Measurements from ENCODE around the gene ACOX2. TPM values are rescaled to one million over a fixed set of nuclear protein-coding genes. Genes with fewer than 3 reads are reported as not detected.

The ACOX2 gene
- total and polyA plus RNA-seq, 2 of the 13 experiments (the other 11 are each of a cell fraction or from before 2014, with no cell fraction given): 42.6 to 98.5 TPM

GRCh38 chr3:58526515-58526957 lies 10.5 kb downstream of the ACOX2 start (continued):
- peak; percentile 69 for TF ChIP-seq DRAP1 (CRISPR knock-in tag; IDR thresholded peaks at IDR 0.05)
- TF ChIP-seq FOXA3 (CRISPR knock-in tag; IDR thresholded peaks at IDR 0.05): peak; percentile 52; the same call in 1 of the 2 replicates
- TF ChIP-seq MXD1 (CRISPR knock-in tag; IDR thresholded peaks at IDR 0.05): no peak
- TF ChIP-seq IKZF5 (CRISPR knock-in tag; IDR thresholded peaks at IDR 0.05): peak; percentile 31; the same call in 1 of the 2 replicates
- TF ChIP-seq HDAC1 (CRISPR knock-in tag; IDR thresholded peaks at IDR 0.05): peak; percentile 27; the same call in 1 of the 2 replicates
- peak; percentile 22; the same call in 1 of the 2 replicates for TF ChIP-seq MED1 (CRISPR knock-in tag; IDR thresholded peaks at IDR 0.05)
- TF ChIP-seq ATF3 (CRISPR knock-in tag; IDR thresholded peaks at IDR 0.05): peak; percentile 82
- no peak for TF ChIP-seq ZNF296 (CRISPR knock-in tag; conservative IDR thresholded peaks at IDR 0.05)
- TF ChIP-seq ZNF792 (CRISPR knock-in tag; IDR thresholded peaks at IDR 0.05): peak; percentile 70; the same call in 1 of the 2 replicates
- no peak for TF ChIP-seq ZNF44 (CRISPR knock-in tag; IDR thresholded peaks at IDR 0.05)
- no peak for TF ChIP-seq ZNF414 (CRISPR knock-in tag; IDR thresholded peaks at IDR 0.05)
- TF ChIP-seq AHDC1 (CRISPR knock-in tag; IDR thresholded peaks at IDR 0.05; ENCODE audit: borderline replicate concordance): no peak
- TF ChIP-seq FOXP4 (CRISPR knock-in tag; IDR thresholded peaks at IDR 0.05): peak; percentile 51; the same call in 1 of the 2 replicates
- peak; percentile 77; the same call in 1 of the 2 replicates for TF ChIP-seq JUND (CRISPR knock-in tag; IDR thresholded peaks at IDR 0.05)
- TF ChIP-seq SALL1 (CRISPR knock-in tag; IDR thresholded peaks at IDR 0.05): peak; percentile 54; the same call in 1 of the 2 replicates
- TF ChIP-seq NFE2L1 (CRISPR knock-in tag; IDR thresholded peaks at IDR 0.05; ENCODE audit: borderline replicate concordance): no peak
- TF ChIP-seq TERF1 (CRISPR knock-in tag; IDR thresholded peaks at IDR 0.05): no peak
